LNCaP clone FGC (cell line): Measurements from ENCODE around the gene TRA2A.

ENCODE experiments used
- DNase-seq: peaks from one replicate; pipeline ENCODE4 v3.0.0-alpha.2; 2011; ENCODE audit warnings: low read depth
- H3K4me3 ChIP-seq: 2 replicates; pipeline ENCODE4 v1.5.1; 2011; ENCODE audit warnings: mild to moderate bottlenecking, low read depth, low read length, control low read depth
- TF ChIP-seq, protein P1 (sequence below): IDR thresholded peaks from 2 replicates; pipeline ENCODE4 v1.5.1; 2012; ENCODE audit warnings: mild to moderate bottlenecking; ENCODE audit not compliant: control insufficient read depth, insufficient read depth; ENCODE audit errors: extremely low read depth

TRA2A gene

DNA sequence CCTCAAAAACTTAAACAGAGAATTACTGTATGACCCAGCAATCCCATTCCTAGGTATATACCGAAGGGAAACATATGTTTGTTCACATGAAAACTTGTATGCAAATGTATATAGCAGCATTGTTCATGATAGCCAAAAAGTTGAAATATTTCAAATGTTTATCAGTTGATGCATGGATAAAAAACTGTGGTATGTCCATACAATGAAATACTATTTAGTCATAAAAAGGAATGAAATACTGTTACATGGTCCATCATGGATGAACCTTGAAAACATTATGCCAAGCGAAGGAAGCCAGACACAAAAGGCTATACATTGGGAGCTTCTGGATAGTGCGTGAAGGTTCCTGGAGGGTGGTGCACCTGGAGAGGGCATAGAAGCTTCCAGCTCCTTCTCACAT is 11.0 kb upstream of the TRA2A start:
- no peak for DNase-seq
- TF ChIP-seq, protein P1, sequence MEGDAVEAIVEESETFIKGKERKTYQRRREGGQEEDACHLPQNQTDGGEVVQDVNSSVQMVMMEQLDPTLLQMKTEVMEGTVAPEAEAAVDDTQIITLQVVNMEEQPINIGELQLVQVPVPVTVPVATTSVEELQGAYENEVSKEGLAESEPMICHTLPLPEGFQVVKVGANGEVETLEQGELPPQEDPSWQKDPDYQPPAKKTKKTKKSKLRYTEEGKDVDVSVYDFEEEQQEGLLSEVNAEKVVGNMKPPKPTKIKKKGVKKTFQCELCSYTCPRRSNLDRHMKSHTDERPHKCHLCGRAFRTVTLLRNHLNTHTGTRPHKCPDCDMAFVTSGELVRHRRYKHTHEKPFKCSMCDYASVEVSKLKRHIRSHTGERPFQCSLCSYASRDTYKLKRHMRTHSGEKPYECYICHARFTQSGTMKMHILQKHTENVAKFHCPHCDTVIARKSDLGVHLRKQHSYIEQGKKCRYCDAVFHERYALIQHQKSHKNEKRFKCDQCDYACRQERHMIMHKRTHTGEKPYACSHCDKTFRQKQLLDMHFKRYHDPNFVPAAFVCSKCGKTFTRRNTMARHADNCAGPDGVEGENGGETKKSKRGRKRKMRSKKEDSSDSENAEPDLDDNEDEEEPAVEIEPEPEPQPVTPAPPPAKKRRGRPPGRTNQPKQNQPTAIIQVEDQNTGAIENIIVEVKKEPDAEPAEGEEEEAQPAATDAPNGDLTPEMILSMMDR, result no peak
- no peak overlapping the region for H3K4me3 ChIP-seq

DNA sequence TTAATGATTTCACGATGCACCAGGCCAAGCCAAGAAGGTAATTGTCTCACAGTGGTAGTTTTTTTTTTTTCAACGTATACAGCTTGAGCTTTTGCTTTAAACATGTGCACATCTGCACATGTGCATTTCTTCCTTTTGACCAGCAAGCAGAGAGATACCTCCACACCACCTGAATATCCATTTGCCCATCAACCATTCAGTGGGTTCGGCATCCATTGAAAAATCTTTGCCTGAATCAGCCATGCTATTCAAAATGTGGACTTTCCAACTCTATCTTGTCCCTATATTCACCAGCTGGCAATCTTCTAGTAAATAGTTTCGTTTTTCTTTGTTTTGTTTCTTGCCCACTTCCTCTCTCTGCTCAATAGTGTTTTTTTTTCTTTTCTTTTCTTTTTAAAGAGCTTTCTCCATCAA is 7.7 kb upstream of the TRA2A start:
- H3K4me3 ChIP-seq, result no peak overlapping the region
- TF ChIP-seq, protein P1, result no peak
- no peak for DNase-seq

DNA sequence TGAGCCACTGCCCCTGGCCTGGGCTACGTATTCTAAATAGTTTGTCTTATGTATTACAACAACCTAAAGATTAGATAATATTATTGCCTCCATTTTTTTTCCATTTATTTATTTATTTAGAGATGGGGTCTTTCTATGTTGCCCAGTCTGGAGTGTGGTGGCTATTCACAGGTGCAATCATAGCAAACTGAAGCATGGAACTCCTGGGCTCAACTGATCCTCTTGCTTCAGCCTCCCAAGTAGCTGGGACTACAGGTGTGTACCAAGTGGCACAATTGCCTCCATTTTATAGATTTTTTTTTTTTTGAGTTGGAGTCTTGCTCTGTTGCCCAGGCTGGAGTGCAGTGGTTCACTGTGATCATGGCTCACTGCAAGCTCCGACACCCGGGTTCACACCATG is 6.5 kb upstream of the TRA2A start:
- TF ChIP-seq, protein P1, result no peak
- no peak for DNase-seq
- no peak overlapping the region for H3K4me3 ChIP-seq

DNA sequence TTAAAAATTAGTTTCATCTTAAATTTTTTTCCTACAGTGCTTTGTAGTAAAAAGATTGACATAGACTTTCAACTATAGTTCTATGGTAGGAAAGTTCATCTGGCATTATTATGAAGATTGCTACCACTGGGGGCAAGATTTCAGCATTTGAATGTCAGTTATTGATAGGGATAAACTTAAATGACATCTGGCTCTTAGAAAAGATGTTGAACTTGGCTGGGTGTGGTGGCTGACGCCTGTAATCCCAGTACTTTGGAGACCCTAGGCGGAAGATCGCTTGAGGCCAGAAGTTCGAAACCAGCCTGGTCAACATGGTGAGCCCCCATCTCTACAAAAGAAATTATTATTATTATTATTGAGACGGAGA is 1.4 kb upstream of the TRA2A start:
- no peak for DNase-seq
- TF ChIP-seq, protein P1, result no peak

DNA sequence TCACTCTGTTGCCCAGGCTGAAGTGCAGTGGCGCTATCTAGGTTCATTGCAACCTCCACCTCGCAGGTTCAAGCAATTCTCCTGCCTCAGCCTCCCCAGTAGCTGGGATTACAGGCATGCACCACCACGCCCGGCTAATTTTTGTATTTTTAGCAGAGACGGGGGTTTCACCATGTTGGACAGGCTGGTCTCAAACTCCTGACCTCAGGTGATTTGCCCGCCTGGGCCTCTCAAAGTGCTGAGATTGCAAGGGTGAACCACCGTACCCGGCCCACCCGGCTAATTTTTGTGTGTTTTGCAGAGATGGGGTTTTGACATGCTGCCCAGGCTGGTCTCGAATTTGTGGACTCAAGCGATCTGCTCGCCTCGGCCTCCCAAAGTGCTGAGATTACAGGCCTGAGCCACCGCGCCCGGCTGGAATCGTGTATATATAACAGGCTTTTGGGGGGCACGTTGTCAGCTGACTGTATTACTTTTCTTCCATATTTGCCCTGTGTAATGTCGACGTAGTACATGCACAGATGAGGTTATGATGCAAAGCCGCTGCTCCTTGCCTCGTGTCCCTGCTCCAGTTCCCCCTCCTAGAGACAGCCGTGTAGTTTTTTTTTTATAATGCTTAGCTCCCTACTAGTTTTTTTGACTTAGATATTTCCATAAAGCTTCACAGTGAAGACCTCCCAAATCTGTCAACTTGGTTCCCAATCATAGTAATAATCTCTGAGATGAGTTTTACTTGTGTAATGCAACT is 883 bp upstream of the TRA2A start:
- no peak for DNase-seq
- TF ChIP-seq, protein P1, result no peak

More for the DNA sequence above, 1.4 kb upstream of the TRA2A start:
- no peak overlapping the region for H3K4me3 ChIP-seq

DNA sequence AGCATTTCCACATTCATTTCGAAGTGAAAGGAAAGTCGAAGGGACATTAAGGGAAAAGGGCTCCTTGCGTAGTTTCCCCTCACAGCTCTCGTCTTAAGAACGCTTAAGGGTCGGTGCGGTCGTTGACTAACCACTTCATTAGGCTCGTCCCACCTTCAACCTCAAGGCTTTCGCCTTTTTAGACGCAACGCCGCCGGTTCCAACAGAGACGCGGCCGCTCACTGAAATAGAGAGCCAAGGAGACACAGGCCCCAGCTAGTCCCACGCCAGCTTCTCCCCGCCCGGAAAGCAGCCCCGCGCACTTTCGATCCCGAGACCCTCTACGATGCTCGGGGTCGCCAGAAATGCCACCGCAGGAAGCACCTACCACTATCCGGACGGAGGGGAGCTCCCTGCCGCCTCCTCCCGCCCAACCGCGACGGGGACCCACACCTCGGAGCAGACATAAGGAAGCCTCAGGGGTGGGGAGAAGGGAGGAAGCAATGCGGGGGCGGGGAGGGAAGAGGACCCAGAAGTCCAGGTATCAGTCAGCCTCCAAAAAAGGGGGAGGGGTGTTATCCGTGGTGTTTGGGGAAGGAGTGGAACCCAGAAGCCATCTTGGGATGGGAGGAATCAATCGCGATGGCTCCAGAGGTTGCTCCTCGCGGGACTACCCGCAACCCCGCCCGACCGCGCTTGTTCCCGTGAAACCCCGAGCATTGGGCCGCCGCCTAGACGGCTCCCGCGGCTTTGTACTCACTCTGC is 559 bp downstream of the TRA2A start:
- TF ChIP-seq, protein P1, result no peak
- peak overlapping the region; percentile 99 for H3K4me3 ChIP-seq
- DNase-seq, result no peak

More for the DNA sequence above, 883 bp upstream of the TRA2A start:
- no peak overlapping the region for H3K4me3 ChIP-seq
